Mesenteric fat pad (tissue), 1 donor: ENCODE measurements around the gene DDX19B. TPM values are rescaled to one million over a fixed set of nuclear protein-coding genes. Genes with fewer than 3 reads are reported as not detected.

ENCODE experiments used
- total RNA-seq: library from RNA; stranded (reverse); fragmentation: NEBNext Ultra II Directional; extraction: Animal tissue kit (Norgen Biotek cat#: 25700); gene quantifications from one replicate; pipeline ENCODE4 v1.2.1, GENCODE V29; 2021
- donor health status: DM: yes; HTN: yes; CAD: no.

DDX19B gene
- total RNA-seq, 1 donor from 2014 or later, result 26.5 TPM

Other genes starting within 250 kb of the DDX19B start
- 33.5 TPM for gene PDPR, start 184.9 kb upstream of the DDX19B start, total RNA-seq
- gene CLEC18C, start 125.4 kb upstream of the DDX19B start, total RNA-seq, result not detected
- 25.8 TPM for gene EXOSC6, start 47.2 kb upstream of the DDX19B start, total RNA-seq
- 100 TPM for gene AARS1, start 9.7 kb upstream of the DDX19B start, total RNA-seq
- 37.4 TPM for gene DDX19A, start 47.7 kb downstream of the DDX19B start, total RNA-seq
- 25.9 TPM for gene ST3GAL2, start 139.9 kb downstream of the DDX19B start, total RNA-seq
- 11.5 TPM for gene FCSK, start 155.4 kb downstream of the DDX19B start, total RNA-seq
- 36.9 TPM for gene COG4, start 224.4 kb downstream of the DDX19B start, total RNA-seq
- gene SF3B3, start 224.6 kb downstream of the DDX19B start, total RNA-seq, result 205 TPM